ENCODE results near the gene DHX16.

DNA sequence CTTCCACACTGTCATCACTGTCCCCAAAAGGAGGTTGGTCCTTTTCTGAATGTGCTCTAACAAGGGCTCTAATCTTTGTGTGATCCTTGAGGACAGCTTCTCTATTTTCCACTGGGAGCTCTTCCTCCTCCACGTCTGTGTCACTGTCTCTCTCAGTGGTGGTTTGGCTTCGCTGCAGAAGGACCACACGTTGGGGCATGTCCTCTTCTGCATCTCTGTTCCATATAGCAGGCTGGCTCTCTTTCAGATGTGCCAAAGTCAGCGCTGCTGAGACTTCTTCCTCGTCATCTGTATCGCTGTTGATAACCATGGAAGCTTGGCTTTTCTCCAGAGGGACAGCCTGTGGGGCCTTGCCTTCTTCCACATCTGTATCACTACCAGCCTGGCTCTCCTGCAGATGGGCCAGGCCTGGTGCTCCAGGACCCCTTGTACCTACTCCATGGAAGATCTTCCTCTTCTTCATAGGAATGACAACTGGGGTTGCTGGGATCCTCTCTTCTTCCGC, 39.7 kb upstream of the DHX16 start:
- TF ChIP-seq POLR2A (IDR thresholded peaks at IDR 0.05) (no peak), EP300 (IDR thresholded peaks at IDR 0.05) (no peak)
- TF ChIP-seq, protein P1, sequence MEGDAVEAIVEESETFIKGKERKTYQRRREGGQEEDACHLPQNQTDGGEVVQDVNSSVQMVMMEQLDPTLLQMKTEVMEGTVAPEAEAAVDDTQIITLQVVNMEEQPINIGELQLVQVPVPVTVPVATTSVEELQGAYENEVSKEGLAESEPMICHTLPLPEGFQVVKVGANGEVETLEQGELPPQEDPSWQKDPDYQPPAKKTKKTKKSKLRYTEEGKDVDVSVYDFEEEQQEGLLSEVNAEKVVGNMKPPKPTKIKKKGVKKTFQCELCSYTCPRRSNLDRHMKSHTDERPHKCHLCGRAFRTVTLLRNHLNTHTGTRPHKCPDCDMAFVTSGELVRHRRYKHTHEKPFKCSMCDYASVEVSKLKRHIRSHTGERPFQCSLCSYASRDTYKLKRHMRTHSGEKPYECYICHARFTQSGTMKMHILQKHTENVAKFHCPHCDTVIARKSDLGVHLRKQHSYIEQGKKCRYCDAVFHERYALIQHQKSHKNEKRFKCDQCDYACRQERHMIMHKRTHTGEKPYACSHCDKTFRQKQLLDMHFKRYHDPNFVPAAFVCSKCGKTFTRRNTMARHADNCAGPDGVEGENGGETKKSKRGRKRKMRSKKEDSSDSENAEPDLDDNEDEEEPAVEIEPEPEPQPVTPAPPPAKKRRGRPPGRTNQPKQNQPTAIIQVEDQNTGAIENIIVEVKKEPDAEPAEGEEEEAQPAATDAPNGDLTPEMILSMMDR (IDR thresholded peaks at IDR 0.05): no peak

All from upper lobe of left lung (tissue), 4 donors.